NCI-H2171 treated with DMSO at 0.1 percent for 48 hours (cell line): Measurements from ENCODE around the gene CNTD1.

ENCODE experiments used
- DNase-seq: peaks from one replicate; lab custom pipeline; 2025; lab: John Stamatoyannopoulos, UW

Gene CNTD1

DNA sequence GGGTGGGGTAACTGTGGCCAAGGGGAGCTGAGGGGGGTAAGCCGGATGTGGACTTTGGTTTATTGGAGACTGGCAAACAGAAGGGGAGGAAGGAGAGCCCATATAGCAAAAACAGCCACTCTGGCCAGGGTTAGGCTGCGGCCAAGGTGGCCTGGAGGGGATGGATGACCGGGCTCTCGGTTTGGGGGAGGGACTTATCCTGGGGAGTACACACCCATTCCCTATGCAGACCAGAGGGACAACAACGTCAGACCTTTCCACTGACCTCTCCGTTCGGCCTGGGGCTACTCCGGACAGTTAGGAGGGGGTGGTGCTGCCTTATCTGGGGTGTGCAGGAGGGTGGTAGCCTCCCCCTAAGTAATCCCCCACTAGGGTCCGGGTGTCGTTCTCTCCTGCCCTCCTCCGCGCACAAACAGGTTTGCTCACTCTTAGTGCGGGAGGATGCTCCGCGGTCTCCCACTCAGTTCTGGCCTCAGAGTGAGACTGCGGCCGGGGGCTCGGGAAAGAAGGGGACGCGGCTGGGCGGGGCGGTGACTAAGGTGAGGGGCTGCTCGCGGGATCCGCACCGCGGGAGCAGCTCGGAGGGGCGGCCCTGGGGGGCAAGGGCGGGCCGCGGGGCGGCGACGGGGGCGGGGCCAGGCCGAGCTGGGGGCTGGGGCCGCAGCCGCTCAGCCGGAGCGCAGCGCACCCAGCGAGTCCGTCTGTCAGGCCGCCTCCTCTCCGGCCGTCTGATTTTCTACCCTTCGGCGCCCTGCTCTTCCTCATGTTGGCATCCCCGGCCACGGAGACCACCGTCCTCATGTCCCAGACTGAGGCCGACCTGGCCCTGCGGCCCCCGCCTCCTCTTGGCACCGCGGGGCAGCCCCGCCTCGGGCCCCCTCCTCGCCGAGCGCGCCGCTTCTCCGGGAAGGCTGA, 18.5 kb upstream of the CNTD1 start, which contains the start of gene WNK4:
Gene WNK4 (plus strand): TSS at position 675 of the 915 bp plus-strand sequence. CDS start 89 bp downstream, at position 764.
- no peak for DNase-seq

DNA sequence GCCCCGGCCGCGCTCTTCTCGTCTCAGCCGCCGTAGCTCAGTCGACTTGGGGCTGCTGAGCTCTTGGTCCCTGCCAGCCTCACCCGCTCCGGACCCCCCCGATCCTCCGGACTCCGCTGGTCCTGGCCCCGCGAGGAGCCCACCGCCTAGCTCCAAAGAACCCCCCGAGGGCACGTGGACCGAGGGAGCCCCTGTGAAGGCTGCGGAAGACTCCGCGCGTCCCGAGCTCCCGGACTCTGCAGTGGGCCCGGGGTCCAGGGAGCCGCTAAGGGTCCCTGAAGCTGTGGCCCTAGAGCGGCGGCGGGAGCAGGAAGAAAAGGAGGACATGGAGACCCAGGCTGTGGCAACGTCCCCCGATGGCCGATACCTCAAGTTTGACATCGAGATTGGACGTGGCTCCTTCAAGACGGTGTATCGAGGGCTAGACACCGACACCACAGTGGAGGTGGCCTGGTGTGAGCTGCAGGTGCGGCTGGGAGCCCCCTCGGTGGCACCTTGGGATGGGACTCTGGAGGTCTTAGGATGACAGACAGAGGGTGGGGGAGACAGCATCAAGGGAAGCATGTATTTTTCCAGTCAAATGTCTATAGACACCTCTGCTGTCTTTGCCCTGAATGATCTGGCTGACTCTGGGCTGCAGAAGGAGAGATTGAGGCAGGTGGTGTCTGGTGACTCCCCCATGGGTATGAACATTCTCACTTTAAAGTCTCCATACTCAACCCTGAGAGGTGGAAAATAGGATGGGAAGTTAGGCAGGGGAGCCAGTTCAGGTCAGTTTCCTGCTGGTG, 17.6 kb upstream of the CNTD1 start:
- DNase-seq = no peak

DNA sequence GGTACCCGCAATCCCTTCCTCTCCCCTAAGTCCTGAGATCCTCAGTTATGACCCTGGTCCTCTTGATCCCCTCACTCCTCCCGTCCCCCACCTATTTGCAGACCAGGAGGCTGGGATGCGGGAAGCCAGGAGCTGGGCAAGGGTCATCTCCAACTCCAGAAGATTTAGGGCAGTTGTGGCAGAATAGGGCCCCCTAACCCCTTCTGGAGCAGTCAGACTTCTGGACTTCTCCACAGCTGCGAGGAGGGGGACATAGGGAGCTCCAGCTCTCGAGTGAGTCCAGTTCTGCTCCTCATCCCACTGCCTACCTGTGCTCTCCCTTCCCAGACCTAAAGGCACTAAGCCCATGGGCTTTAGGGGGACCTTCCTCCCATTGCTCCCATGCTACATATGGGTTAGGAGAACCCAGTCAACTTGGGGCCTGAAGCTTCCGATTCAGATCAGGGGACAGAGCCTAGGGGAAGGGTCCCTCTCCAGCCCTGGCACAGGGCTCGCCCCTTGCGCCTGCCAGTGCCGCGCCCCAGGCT, 17.0 kb upstream of the CNTD1 start:
- DNase-seq = no peak

DNA sequence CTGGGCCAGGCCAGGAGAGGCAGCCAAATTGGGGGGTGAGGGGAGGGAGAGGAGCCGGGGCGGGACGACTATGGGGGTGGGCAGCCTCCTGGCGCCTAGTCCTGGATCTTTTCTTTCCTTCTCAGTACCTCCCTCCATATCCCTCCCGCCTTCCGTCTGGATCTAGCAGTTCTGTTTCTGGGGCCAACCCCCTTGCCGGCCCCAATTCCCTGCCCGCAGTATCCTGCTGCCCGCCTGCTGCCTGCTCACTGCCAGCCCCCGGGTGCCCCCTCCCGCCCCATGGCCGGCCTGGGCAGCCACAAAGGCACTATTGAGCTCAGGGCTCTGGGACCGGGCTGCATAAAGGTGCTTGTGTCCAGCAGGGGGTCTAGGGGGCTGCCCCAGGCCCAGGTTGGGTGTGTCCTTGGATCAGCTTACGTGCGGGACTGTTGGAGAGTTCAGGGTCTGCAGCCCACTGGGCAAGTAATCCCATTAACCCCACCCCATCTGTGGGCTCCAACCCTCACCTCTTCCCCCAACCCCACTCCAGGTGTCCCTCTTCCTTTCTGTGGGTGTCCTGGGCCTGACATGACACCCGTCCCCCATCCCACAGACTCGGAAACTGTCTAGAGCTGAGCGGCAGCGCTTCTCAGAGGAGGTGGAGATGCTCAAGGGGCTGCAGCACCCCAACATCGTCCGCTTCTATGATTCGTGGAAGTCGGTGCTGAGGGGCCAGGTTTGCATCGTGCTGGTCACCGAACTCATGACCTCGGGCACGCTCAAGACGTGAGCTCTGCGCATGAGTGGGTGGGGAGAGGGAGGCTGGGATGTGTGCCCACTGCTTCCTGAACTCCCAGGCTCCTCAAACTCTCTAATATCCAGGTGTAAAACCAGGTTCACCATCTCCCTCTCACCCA, 16.2 kb upstream of the CNTD1 start:
- no peak for DNase-seq

DNA sequence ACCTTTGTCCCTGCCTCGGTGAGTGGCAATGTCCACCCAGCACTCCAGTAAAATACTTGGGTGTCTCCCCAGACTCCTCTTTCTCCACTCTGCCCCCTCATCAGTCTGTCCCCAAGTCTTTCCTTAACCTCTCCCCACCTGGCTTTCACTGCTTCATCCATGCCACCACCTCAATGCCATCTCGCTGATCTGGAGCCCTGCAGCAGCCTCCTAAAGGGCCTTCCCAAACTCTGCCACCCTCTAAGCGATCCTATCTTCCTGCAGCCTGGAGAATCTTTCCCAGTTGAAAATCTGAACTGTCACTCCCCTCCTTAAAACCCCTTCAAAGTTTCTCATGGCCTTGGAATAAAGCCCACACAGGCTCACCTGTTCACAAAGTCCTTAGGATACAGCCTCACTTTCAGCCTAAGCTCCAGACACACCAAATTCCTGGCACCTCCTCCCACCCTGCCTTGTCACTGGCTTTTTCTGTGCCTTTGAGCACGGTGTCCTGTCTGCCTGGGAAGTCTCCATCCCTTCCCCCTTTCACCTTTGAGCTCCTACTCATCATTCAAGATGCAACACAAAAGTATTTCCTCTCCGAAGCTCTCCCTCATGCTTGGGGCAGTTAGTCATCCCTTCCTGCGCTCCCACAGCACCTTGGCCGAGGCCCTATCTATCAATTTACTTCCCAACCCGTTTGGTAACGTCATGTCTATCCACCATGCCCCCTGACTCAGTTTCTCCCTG, 15.4 kb upstream of the CNTD1 start:
- no peak for DNase-seq

DNA sequence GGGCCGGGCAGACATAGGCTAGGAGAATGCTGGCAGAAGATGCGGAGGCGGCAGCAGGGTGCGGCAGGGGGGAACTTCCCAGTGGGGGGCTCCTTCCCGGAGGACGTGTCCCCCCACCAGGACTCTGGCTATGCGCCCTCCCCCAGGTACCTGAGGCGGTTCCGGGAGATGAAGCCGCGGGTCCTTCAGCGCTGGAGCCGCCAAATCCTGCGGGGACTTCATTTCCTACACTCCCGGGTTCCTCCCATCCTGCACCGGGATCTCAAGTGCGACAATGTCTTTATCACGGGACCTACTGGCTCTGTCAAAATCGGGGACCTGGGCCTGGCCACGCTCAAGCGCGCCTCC, 14.9 kb upstream of the CNTD1 start:
- no peak for DNase-seq

DNA sequence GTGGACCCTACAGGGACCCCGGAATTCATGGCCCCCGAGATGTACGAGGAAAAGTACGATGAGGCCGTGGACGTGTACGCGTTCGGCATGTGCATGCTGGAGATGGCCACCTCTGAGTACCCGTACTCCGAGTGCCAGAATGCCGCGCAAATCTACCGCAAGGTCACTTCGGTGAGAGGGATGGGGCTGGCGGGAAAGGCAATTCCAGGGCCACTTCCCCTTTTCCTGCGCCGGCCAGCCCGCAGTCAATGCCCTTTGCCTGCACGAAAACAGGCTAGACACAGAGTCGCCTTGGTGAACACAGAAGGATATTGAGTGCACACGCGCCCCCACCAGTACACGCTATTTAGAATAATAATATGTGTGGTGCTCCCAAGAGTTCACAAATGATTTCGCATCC, 14.3 kb upstream of the CNTD1 start:
- no peak for DNase-seq

DNA sequence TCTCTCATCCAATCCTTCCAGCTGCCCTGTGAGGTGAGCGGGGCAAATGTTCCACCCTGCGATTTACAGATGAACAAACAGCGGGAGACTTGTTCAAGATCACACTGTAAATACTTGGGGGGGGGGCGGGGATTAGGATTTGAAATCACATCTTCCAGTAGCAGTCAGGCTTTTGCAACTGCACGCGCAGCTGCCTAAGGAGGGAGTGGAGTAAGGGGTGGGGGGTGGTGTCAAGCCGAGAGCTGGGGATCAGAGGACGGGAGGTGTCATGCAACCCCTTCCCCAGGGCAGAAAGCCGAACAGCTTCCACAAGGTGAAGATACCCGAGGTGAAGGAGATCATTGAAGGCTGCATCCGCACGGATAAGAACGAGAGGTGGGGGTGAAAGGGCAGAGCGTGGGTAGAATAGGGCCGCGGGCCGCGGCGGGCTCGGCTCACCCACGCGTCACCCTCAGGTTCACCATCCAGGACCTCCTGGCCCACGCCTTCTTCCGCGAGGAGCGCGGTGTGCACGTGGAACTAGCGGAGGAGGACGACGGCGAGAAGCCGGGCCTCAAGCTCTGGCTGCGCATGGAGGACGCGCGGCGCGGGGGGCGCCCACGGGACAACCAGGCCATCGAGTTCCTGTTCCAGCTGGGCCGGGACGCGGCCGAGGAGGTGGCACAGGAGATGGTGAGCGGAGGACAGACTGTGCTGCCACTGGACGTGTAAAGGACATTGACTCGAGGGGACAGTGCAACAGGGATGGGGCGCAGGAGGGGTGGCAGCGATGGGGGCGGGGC, 13.7 kb upstream of the CNTD1 start:
- DNase-seq = no peak

DNA sequence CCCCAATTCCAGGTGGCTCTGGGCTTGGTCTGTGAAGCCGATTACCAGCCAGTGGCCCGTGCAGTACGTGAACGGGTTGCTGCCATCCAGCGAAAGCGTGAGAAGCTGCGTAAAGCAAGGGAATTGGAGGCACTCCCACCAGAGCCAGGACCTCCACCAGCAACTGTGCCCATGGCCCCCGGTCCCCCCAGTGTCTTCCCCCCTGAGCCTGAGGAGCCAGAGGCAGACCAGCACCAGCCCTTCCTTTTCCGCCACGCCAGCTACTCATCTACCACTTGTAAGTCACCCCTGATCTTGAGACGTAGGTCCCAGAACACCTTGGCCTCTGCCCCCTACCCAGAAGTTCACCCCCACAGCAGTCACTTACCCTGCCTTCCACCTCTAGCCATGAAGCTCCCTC, 11.4 kb upstream of the CNTD1 start:
- DNase-seq = no peak

DNA sequence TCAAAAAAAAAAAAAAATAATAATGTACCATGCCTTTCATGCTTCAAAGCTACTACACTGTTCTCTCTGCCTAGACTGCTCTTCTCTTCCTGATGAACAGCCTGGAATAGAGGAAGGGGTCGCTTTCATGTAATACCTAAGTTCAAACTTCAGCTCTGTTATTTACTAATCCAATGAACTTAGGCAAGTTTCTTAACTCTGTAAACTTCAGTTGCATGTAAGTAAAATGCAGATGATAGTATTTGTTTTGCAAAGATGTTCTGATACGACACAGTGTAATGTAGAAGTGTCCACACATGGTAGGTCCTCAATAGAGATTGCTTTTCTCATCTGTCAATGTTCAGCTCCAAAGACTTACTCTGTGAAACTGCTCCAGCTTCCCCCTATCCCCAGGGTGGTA, 6.7 kb upstream of the CNTD1 start:
- DNase-seq = no peak

DNA sequence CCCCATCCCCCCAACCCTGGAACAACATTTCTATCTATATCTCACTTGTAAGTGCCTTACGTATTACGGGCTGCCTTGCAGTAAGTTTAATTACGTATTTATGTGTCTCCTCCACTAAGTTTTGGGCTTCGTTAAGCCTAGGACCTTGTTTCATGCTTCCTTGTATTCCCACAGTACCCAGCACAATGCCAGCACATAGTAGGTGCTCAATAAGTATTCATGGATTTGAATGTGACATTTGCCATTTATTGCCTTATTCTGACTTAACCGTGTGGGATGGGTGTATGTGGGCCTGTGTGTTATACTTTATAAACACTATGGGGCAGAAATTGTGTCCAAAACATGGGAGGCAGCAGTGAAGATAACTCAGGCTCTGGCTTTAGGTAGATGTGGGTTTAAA, 6.1 kb upstream of the CNTD1 start:
- no peak for DNase-seq

DNA sequence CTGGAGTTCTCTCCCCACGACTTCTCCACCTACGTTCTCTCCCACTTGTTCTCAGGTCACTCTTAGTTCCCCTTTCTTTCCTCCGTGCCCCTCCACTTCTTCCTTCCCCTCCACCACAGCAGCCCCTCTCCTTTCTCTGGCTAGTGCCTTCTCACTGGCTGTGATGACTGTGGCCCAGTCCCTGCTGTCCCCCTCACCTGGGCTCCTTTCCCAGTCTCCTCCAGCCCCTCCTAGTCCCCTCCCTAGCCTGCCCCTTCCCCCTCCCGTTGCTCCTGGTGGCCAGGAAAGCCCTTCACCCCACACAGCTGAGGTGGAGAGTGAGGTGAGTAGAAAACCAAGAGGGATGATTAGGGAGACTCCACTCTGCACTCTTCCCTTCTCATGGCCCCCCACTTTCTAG, 3.6 kb upstream of the CNTD1 start:
- no peak for DNase-seq

DNA sequence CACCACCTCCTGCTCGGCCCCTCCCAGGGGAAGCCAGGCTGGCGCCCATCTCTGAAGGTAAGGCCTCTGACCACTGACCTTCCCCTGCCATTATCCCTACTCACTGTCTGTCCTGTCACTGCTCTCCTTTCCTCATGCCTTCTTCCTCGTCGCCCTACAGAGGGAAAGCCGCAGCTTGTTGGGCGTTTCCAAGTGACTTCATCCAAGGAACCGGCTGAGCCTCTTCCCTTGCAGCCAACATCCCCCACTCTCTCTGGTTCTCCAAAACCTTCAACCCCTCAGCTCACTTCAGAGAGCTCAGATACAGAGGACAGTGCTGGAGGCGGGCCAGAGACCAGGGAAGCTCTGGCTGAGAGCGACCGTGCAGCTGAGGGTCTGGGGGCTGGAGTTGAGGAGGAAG, 3.2 kb upstream of the CNTD1 start:
- DNase-seq = no peak

DNA sequence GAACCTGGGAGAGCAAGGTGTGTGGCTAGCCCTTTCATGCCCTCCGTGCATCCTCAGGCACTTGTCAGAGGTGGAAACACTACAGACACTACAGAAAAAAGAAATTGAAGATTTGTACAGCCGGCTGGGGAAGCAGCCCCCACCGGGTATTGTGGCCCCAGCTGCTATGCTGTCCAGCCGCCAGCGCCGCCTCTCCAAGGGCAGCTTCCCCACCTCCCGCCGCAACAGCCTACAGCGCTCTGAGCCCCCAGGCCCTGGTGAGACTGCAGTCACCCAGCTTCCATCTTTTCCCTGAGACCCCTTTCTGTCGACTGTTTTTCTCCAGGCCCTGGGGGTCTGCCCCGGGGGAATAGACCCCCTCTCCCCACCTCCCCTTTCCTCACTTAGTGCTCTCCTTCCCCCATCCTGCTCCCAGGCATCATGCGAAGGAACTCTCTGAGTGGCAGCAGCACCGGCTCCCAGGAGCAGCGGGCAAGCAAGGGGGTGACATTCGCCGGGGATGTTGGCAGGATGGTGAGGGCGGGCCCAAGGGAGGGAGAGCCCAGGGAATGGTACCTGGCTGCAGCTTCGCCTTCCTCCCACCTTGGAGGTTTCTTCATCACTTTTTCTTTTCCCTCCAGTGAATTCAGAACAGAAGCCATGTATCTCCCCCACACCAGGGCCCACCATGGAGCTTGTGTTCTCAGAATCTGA, 2.4 kb upstream of the CNTD1 start:
- no peak for DNase-seq

DNA sequence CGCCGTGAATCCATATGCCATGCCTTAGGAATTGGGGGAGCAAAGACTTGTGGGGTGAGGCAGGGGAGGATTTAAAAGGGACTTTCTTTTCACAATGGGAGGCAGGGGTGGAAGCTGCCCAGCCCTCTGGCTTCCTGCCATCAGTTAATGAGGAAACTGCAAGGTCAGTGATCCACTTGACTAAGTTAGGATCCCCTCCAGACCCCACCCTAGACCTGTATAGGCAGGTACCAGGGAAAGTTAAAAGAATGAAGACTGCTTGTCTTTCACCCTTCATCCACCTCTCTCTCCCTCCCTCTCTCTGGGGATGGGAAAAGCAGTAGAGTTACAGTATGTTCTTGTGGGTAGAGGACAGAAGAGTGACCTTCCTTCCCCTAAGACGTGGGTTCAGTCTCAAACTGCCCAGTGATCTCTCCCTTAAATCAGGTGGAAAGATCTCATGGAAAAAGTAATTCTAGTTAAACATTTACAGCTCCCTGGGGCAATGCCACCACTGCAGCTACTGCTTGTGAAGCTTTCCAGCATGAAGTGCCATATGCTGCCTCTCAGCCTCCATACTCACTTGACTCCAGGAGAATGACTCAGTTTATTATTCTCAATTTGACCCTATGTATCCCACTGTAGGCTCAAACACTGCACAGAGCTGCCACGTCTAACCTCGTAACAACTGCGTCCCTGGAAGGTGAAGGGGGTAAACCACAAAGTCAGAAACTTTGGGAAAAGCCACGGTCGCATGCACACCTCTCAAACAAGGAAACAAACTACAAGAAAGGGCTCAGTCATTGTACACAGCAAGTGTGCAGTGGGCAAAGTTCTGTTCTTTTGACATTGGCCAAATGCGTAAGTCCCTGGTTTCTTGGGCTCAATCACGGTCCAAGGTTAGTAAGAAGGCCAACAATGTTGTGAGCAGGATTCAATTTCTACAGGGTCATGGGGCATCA, 1.3 kb upstream of the CNTD1 start:
- peak; percentile 26 for DNase-seq

DNA sequence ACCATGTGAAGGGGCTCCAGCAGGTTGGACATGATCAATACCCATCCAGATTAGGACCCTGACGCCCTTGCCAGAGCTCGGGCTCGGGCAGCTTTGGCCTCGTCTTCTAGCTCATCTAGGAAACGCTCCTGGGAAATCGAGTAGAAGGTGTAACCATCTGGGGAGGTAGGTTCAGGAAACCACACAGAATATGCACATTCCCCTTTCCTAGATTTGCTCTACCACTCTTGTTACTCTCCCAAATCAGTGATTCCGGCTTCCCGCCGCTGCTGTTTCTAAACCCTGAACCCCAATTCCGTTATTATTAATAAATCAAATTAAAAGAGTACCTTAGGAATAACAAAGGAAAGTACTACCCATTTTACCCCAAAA, 664 bp upstream of the CNTD1 start:
- DNase-seq = no peak

DNA sequence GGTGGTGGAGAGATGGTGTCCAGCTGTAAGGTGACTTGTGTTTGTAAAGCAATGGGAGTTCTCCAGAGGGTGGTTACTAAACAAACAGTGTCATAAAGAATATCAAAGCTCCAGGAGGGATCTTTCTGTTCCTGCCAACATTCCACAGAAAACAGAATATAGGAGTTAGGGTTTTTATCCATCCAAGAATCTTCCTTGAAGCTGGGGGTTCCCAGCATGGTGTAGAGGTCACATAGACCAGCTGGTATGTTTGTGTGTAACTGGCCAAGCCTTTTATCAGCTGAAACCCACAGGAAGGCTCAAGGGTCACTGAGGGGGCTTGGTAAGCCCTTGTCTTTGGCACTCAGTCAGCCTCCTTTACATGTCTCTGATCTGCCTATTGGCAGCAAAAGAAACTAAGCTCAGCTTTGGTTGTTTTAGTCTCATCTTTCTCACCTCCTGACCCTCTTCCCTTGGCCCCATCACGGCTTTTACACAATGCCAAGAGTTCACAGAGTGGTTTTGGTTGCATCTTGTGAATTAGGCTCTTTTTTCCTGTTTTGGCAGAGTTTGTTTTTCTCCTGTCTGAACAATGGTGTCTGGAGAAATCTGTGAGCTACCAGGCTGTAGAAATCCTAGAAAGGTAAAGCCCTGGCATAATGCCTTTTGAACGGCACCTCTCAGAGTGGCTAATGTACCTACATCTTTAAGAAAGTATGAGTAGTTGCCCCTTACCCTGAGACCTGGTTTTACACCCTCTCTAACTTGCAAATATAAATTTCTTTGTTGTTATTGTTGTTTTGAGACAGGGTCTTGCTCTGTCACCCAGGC, 4.6 kb downstream of the CNTD1 start:
- DNase-seq = no peak

DNA sequence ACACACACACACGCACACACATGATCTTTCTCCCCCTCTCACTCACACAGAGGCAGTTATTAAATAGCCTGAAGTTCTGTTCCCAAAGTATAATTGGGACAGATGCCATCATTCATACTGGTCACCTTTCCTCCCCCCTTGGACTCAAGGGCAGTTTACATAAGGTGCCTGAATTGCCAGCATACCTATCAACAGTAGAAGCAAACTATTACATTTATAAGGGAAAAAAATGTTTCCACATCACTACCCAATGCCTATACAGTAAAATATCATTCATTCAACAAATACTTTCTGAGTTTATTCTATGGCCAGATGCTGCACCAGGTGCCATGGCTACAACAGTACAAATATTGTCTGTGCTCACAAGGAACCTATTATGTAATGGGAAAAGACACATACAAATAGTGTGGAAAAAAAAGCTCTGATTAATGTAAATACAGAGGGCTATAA, 6.3 kb downstream of the CNTD1 start:
- DNase-seq = no peak
